Measurements from ENCODE around the gene NAA40. TPM values are rescaled to one million over a fixed set of nuclear protein-coding genes. Genes with fewer than 3 reads are reported as not detected.
A peak's percentile ranks its signal among the peaks of the same experiment; 100 is the strongest.

The NAA40 gene
- total and polyA plus RNA-seq, 2 of the 13 experiments (the other 11 are each of a cell fraction or from before 2014, with no cell fraction given), result 11.1 to 17.9 TPM

- TF ChIP-seq NFAT5 (CRISPR knock-in tag; IDR thresholded peaks at IDR 0.05) (no peak), ZNF567 (CRISPR knock-in tag; IDR thresholded peaks at IDR 0.05; ENCODE audit: borderline replicate concordance) (no peak), THRA (CRISPR knock-in tag; IDR thresholded peaks at IDR 0.05; ENCODE audit: borderline replicate concordance) (peak; percentile 61; the same call in 1 of the 2 replicates), BATF2 (CRISPR knock-in tag; IDR thresholded peaks at IDR 0.05) (no peak), SOX13 (IDR thresholded peaks at IDR 0.05) (no peak), SOX13 (CRISPR knock-in tag; conservative IDR thresholded peaks at IDR 0.05 in 1 of 2, IDR thresholded peaks at IDR 0.05 in 1 of 2) (no peak), MEF2D (CRISPR knock-in tag; IDR thresholded peaks at IDR 0.05) (no peak), FOXO4 (CRISPR knock-in tag; conservative IDR thresholded peaks at IDR 0.05) (no peak), KLF11 (CRISPR knock-in tag; IDR thresholded peaks at IDR 0.05) (no peak), ZNF251 (CRISPR knock-in tag; IDR thresholded peaks at IDR 0.05) (peak; percentile 30; the same call in 1 of the 2 replicates), ZNF512B (CRISPR knock-in tag; IDR thresholded peaks at IDR 0.05; ENCODE audit: borderline replicate concordance) (no peak), ZFX (CRISPR knock-in tag; IDR thresholded peaks at IDR 0.05; ENCODE audit: low read depth) (peak; percentile 37)
Observed at GRCh38 chr11:63919267-63920125, 19.3 kb upstream of the NAA40 start (continued).
